OCI-LY7 (cell line): ENCODE results near the gene RPA1. TPM values are rescaled to one million over a fixed set of nuclear protein-coding genes. Genes with fewer than 3 reads are reported as not detected.

Source experiments
- BruUV-seq: library from RNA; stranded (reverse); fragments of 400-500 nt; replicated peaks from 2 replicates; lab custom pipeline; 2021; lab: Mats Ljungman, UMichigan
- CTCF ChIA-PET: fragments of 300-600 bp; sonication (Branson Sonifier 250); formaldehyde crosslinking; loops from one replicate; lab custom pipeline; 2022; ENCODE audit warnings: antibody characterized with exemption; ENCODE audit not compliant: unreplicated experiment; lab: Charles Lee
- POLR2A ChIA-PET: fragments of 300-600 bp; sonication (Branson Sonifier 250); formaldehyde crosslinking; loops from one replicate; lab custom pipeline; 2022; ENCODE audit warnings: antibody characterized with exemption; lab: Charles Lee
- DNase-seq: peaks from one replicate; pipeline ENCODE4 v3.0.0-alpha.2; 2015; ENCODE audit warnings: low spot score
- H2AFZ ChIP-seq: fragments of 200-600 bp; sonication (generic), shearing (Covaris generic); 2 replicates; pipeline ENCODE4 v1.6.1; 2014; ENCODE audit warnings: mild to moderate bottlenecking, antibody characterized with exemption, low read length, moderate library complexity
- H3K27ac ChIP-seq: fragments of 200-600 bp; sonication (generic); 2 replicates; pipeline ENCODE4 v1.5.1; 2014; ENCODE audit warnings: mixed run types, low read depth, mild to moderate bottlenecking, moderate library complexity, low read length, inconsistent platforms; ENCODE audit not compliant: poor library complexity, severe bottlenecking
- H3K36me3 ChIP-seq: fragments of 200-600 bp; sonication (generic); 2 replicates; pipeline ENCODE4 v1.6.1; 2014; ENCODE audit warnings: mild to moderate bottlenecking, antibody characterized with exemption, low read length, moderate library complexity, mixed read lengths; ENCODE audit not compliant: insufficient read depth
- H3K4me1 ChIP-seq: fragments of 200-600 bp; sonication (generic); 2 replicates; pipeline ENCODE4 v1.5.1; 2014; ENCODE audit warnings: mild to moderate bottlenecking, low read length; ENCODE audit not compliant: insufficient read depth, poor library complexity, severe bottlenecking
- H3K4me2 ChIP-seq: fragments of 200-600 bp; sonication (generic); 2 replicates; pipeline ENCODE4 v1.6.1; 2014; ENCODE audit warnings: mild to moderate bottlenecking, low read length
- H3K4me3 ChIP-seq: fragments of 200-600 bp; sonication (generic); 2 replicates; pipeline ENCODE4 v1.5.1; 2014; ENCODE audit warnings: mild to moderate bottlenecking, low read depth, low read length; ENCODE audit not compliant: poor library complexity, severe bottlenecking
- H3K79me2 ChIP-seq: fragments of 200-600 bp; sonication (generic); 2 replicates; pipeline ENCODE4 v1.6.1; 2016; ENCODE audit warnings: low read depth, mild to moderate bottlenecking, low read length, moderate library complexity, mixed read lengths; ENCODE audit not compliant: insufficient read depth
- H3K9me2 ChIP-seq: fragments of 200-600 bp; sonication (generic); 2 replicates; pipeline ENCODE4 v1.6.1; 2016; ENCODE audit warnings: mild to moderate bottlenecking, low read length, mixed read lengths; ENCODE audit not compliant: insufficient read depth
- H3K9me3 ChIP-seq: fragments of 200-600 bp; sonication (generic); 2 replicates; pipeline ENCODE4 v1.6.1; 2014; ENCODE audit warnings: mild to moderate bottlenecking, mixed run types, low read length, mixed read lengths
- H4K20me1 ChIP-seq: fragments of 200-600 bp; sonication (generic); 2 replicates; pipeline ENCODE4 v1.6.1; 2014; ENCODE audit warnings: mild to moderate bottlenecking, antibody characterized with exemption, low read length, moderate library complexity, mixed read lengths; ENCODE audit not compliant: insufficient read depth
- EZH2phosphoT487 ChIP-seq: fragments of 200-600 bp; sonication (generic); IDR thresholded peaks from 2 replicates; pipeline ENCODE4 v1.6.1; 2018; ENCODE audit warnings: low read depth, borderline replicate concordance, mild to moderate bottlenecking, mixed run types, antibody characterized with exemption, low read length, moderate library complexity, mixed read lengths
- intact Hi-C: fragments of 100-400 bp; cut with micrococcal nuclease; formaldehyde crosslinking; loops from one replicate; pipeline ENCODE4 v1.10.0; 2022; ENCODE audit not compliant: unreplicated experiment
- total RNA-seq, 2 experiments: library from RNA; depleted of rRNA in 1 of 2; stranded (reverse); fragments of >200 nt in 1 of 2; shearing (Covaris generic) in 1 of 2; gene quantifications; 2 replicates each; pipeline ENCODE4 v1.2.3, GENCODE V29; 2014 to 2022
- TF ChIP-seq, protein P1 (sequence below): fragments of 200-600 bp; sonication (generic); conservative IDR thresholded peaks from 2 replicates; pipeline ENCODE4 v1.5.1; 2014; ENCODE audit warnings: mild to moderate bottlenecking, antibody characterized with exemption, low read length, moderate library complexity, mixed read lengths

The RPA1 gene
- total RNA-seq, 2 experiments from 2014 or later = 55.5 to 184 TPM

DNA sequence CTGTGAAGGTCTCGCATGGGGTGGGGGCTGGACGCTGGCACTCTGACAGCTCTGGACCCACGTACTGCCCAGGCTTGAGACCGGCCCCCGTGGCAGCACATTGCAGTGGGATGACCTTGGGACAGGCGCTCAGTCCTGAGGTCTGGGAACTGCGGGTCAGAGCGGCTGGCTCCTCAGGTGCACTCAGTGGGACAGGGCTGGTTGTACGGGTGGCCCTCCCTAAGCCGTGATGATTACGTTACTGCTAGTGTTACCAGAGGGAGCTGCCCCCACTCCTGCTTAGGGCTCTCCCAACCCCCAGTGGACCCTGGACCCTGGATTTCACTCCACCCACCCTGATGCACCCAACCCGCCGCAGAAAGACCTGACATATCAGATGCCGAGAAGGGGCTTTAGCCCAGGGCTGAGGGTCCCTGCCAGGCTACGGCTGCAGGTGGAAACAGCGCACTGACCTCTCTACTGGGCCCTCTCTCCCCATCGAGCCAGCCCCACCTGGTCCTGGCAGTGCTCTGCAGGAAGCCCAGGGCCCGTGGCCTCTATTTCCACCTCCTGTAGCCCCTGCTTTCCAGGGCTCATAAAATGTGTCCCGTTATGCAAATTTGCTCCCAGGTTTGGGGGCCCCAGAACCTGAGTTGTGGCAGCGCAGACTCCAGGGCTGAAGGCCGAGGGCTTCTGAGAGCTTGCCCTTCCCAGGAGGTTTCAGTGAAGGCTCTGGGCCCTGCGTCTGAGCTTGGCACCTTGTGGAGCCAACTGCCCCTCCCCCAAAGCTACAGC is 118.1 kb downstream of the RPA1 start:
- intact Hi-C loops = no loop called here
- Histone ChIP-seq H3K4me2 (peak overlapping the region; percentile 30; the same call in 1 of the 2 replicates), H3K9me2 (no peaks in the 10 kb centered on the region), H3K9me3 (no peaks in the 10 kb centered on the region), H3K36me3 (no peaks in the 10 kb centered on the region), H3K4me1 (peaks cover 17% of the 10 kb centered on the region), H3K79me2 (no peaks in the 10 kb centered on the region), H4K20me1 (no peaks in the 10 kb centered on the region), H3K27ac (peak overlapping the region; percentile 7), H2AFZ (no peak overlapping the region), H3K4me3 (no peak overlapping the region)
- TF ChIP-seq, protein P1, sequence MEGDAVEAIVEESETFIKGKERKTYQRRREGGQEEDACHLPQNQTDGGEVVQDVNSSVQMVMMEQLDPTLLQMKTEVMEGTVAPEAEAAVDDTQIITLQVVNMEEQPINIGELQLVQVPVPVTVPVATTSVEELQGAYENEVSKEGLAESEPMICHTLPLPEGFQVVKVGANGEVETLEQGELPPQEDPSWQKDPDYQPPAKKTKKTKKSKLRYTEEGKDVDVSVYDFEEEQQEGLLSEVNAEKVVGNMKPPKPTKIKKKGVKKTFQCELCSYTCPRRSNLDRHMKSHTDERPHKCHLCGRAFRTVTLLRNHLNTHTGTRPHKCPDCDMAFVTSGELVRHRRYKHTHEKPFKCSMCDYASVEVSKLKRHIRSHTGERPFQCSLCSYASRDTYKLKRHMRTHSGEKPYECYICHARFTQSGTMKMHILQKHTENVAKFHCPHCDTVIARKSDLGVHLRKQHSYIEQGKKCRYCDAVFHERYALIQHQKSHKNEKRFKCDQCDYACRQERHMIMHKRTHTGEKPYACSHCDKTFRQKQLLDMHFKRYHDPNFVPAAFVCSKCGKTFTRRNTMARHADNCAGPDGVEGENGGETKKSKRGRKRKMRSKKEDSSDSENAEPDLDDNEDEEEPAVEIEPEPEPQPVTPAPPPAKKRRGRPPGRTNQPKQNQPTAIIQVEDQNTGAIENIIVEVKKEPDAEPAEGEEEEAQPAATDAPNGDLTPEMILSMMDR = no peak
- TF ChIP-seq EZH2phosphoT487 = no peak
- DNase-seq = no peak
- no TSS peak for BruUV-seq
- ChIA-PET CTCF (interaction anchor here (0.6 kb wide), 1 partner anchor 1217 kb away, joined by 3 read pairs; no protein-coding TSS in a partner anchor), POLR2A (interaction anchor here (0.7 kb wide), 1 partner anchor 310 kb away, joined by 3 read pairs; no protein-coding TSS in a partner anchor)

DNA sequence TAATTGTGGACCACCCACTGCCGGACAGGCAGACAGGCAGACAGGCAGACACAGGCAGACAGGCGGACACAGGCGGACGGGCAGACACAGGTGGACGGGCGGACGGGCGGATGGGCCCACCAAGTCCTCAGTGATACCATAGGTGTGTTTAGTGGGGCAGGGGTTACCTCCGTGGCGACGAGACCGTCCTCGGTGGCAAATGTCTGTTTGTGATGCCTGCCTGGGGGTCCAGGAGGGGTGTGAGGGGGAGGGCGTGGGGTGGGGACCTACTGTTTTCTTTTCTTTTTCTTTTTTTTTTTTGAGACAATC is 118.7 kb downstream of the RPA1 start:
- H3K4me2 ChIP-seq = peak overlapping the region; percentile 30; the same call in 1 of the 2 replicates
- no peaks in the 10 kb centered on the region for H3K36me3 ChIP-seq
- no TSS peak for BruUV-seq
- peak overlapping the region; percentile 7 for H3K27ac ChIP-seq
- no peak overlapping the region for H3K4me3 ChIP-seq
- ChIA-PET CTCF (interaction anchor here (0.7 kb wide), 1 partner anchor 9 kb away, joined by 4 read pairs; no protein-coding TSS in a partner anchor), POLR2A (no interaction called here)
- TF ChIP-seq, protein P1 = no peak
- TF ChIP-seq EZH2phosphoT487 = no peak
- peaks cover 17% of the 10 kb centered on the region for H3K4me1 ChIP-seq
- no peak for DNase-seq
- no peaks in the 10 kb centered on the region for H3K9me3 ChIP-seq
- no peaks in the 10 kb centered on the region for H4K20me1 ChIP-seq
- H3K9me2 ChIP-seq = no peaks in the 10 kb centered on the region
- no peaks in the 10 kb centered on the region for H3K79me2 ChIP-seq
- no peak overlapping the region for H2AFZ ChIP-seq
- intact Hi-C loops = no loop called here

Other genes starting within 250 kb of the RPA1 start
- gene SLC43A2, start 201.2 kb upstream of the RPA1 start, total RNA-seq (2014; rRNA removed; shearing (Covaris generic)) = 9.2 and 16.7 TPM in 2 replicates
- 16.6 and 17.1 TPM in 2 replicates for gene SLC43A2, start 201.2 kb upstream of the RPA1 start, total RNA-seq (2022)
- gene SCARF1, start 184.3 kb upstream of the RPA1 start, total RNA-seq (2014; rRNA removed; shearing (Covaris generic)) = 0.19 and 0.31 TPM in 2 replicates
- 0.29 and 0.41 TPM in 2 replicates for gene SCARF1, start 184.3 kb upstream of the RPA1 start, total RNA-seq (2022)
- gene RILP, start 180.1 kb upstream of the RPA1 start, total RNA-seq (2014; rRNA removed; shearing (Covaris generic)) = 0.82 and 3.2 TPM in 2 replicates
- 0.59 and 1.2 TPM in 2 replicates for gene RILP, start 180.1 kb upstream of the RPA1 start, total RNA-seq (2022)
- 108 and 162 TPM in 2 replicates for gene PRPF8, start 145.1 kb upstream of the RPA1 start, total RNA-seq (2014; rRNA removed; shearing (Covaris generic))
- 404 and 427 TPM in 2 replicates for gene PRPF8, start 145.1 kb upstream of the RPA1 start, total RNA-seq (2022)
- not detected in 2 replicates for gene TLCD2, start 119.6 kb upstream of the RPA1 start, total RNA-seq (2014; rRNA removed; shearing (Covaris generic))
- gene TLCD2, start 119.6 kb upstream of the RPA1 start, total RNA-seq (2022) = not detected in 2 replicates
- 12.2 and 19.1 TPM in 2 replicates for gene WDR81, start 105.3 kb upstream of the RPA1 start, total RNA-seq (2014; rRNA removed; shearing (Covaris generic))
- gene WDR81, start 105.3 kb upstream of the RPA1 start, total RNA-seq (2022) = 23.5 and 24.4 TPM in 2 replicates
- 0.38 and 0.93 TPM in 2 replicates for gene SERPINF2, start 87.1 kb upstream of the RPA1 start, total RNA-seq (2014; rRNA removed; shearing (Covaris generic))
- gene SERPINF2, start 87.1 kb upstream of the RPA1 start, total RNA-seq (2022) = 0.76 and 1.0 TPM in 2 replicates
- not detected in 2 replicates for gene SERPINF1, start 67.9 kb upstream of the RPA1 start, total RNA-seq (2014; rRNA removed; shearing (Covaris generic))
- gene SERPINF1, start 67.9 kb upstream of the RPA1 start, total RNA-seq (2022) = not detected in 2 replicates
- gene SMYD4, start 103 bp upstream of the RPA1 start, total RNA-seq (2014; rRNA removed; shearing (Covaris generic)) = 21.3 and 27.5 TPM in 2 replicates
- gene SMYD4, start 103 bp upstream of the RPA1 start, total RNA-seq (2022) = 33.5 and 36.4 TPM in 2 replicates
- gene RTN4RL1, start 195.3 kb downstream of the RPA1 start, total RNA-seq (2014; rRNA removed; shearing (Covaris generic)) = not detected in 2 replicates
- gene RTN4RL1, start 195.3 kb downstream of the RPA1 start, total RNA-seq (2022) = not detected in 2 replicates
- 26.5 and 30.4 TPM in 2 replicates for gene DPH1, start 200.1 kb downstream of the RPA1 start, total RNA-seq (2014; rRNA removed; shearing (Covaris generic))
- gene DPH1, start 200.1 kb downstream of the RPA1 start, total RNA-seq (2022) = 35.1 and 42.6 TPM in 2 replicates
- 18.8 and 24.0 TPM in 2 replicates for gene OVCA2, start 212.0 kb downstream of the RPA1 start, total RNA-seq (2014; rRNA removed; shearing (Covaris generic))
- gene OVCA2, start 212.0 kb downstream of the RPA1 start, total RNA-seq (2022) = 18.2 and 21.9 TPM in 2 replicates
- 0.19 TPM in 1 of 2 replicates, not detected in the other for gene HIC1, start 225.1 kb downstream of the RPA1 start, total RNA-seq (2014; rRNA removed; shearing (Covaris generic))
- 0.32 TPM in 1 of 2 replicates, not detected in the other for gene HIC1, start 225.1 kb downstream of the RPA1 start, total RNA-seq (2022)